Measurements from ENCODE around the gene C22orf15. TPM values are rescaled to one million over a fixed set of nuclear protein-coding genes. Genes with fewer than 3 reads are reported as not detected.

Gene C22orf15
- total RNA-seq, 1 donor from 2014 or later: not detected

DNA sequence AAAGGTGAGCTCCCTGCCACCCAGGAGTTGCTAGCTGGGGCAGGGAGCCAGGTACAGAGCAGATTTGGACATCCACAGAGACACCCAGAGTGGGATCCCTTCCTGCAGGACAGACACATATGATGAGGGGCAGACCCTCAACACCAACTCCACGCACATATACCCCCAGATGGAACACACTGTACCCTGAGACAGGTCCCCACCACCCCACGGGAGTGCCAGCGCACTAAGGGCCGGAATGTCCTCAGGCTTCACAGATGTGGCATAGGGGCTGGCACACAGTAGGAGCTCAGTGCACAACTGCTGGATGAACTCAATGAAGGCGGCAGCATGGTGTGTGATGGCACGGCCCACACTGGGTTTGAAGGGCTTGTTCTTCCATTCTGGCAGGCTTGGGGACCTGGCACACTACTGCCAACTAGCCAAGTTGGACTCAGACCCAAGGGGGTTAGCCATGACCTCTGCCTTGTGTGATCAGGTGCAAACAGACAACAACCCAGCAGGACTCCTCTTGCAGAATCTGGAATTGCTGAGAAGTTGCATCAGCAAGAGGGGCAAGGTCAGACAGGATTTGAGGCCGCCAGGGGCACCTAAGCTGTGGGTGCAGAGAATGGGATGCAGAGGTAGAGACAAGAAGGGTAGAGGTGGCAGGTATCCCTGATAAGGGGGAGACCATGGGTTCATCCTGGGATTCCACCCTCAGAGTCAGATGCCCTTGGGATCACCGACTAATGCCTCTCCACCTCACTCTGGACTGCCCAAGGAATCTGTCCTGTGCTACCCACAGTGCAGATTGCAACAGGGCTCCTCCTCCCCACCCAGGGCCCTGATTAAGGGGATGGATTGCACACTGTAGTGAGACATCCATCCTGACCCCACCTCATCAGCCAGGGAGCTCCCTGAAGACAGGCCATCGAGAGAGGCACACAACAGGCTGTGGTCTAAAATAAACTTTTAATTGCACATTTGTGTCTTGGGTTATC lies 2.4 kb downstream of the C22orf15 start:
- no peak overlapping the region for H3K27ac ChIP-seq
- DNase-seq (ENCODE audit: low spot score in 2 of 2): no peak
- TF ChIP-seq, protein P1, sequence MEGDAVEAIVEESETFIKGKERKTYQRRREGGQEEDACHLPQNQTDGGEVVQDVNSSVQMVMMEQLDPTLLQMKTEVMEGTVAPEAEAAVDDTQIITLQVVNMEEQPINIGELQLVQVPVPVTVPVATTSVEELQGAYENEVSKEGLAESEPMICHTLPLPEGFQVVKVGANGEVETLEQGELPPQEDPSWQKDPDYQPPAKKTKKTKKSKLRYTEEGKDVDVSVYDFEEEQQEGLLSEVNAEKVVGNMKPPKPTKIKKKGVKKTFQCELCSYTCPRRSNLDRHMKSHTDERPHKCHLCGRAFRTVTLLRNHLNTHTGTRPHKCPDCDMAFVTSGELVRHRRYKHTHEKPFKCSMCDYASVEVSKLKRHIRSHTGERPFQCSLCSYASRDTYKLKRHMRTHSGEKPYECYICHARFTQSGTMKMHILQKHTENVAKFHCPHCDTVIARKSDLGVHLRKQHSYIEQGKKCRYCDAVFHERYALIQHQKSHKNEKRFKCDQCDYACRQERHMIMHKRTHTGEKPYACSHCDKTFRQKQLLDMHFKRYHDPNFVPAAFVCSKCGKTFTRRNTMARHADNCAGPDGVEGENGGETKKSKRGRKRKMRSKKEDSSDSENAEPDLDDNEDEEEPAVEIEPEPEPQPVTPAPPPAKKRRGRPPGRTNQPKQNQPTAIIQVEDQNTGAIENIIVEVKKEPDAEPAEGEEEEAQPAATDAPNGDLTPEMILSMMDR (IDR thresholded peaks at IDR 0.05): no peak
- H3K4me1 ChIP-seq: peaks cover 9 to 22% of the 10 kb centered on the region in 2 donors
- H3K9me3 ChIP-seq: no peaks in the 10 kb centered on the region
- H3K36me3 ChIP-seq: no peaks in the 10 kb centered on the region
- intact Hi-C loops (cut with DNase I): no loop called here
- H3K4me3 ChIP-seq: no peak overlapping the region
- H3K27me3 ChIP-seq: no peaks in the 10 kb centered on the region

DNA sequence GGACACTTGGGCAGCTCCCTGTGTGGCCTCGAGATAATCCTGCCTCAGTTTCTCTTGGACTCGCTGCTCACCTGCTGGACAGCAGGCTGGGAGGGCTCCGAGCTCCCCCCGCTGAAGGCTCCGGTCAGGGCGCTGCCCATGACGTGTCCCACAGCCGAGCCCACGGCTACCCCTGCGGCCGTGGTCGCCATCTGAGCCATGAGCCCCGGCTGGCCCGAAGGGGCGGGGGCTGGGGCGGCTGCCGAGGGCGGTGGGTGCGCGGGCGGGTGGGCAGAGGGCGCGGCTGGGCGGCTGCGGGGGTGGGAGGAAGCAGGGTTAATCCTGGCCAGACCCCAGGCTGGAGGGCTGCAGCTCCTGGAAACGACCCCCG lies 4.5 kb downstream of the C22orf15 start:
- H3K9me3 ChIP-seq: no peaks in the 10 kb centered on the region
- peak overlapping the region; percentile 71 to 74 for H3K27ac ChIP-seq
- no peak for DNase-seq (ENCODE audit: low spot score in 2 of 2)
- TF ChIP-seq, protein P1 (IDR thresholded peaks at IDR 0.05): no peak
- intact Hi-C loops (cut with DNase I): loop anchor here (1.0 kb wide), 1 partner anchor 16 kb away; the partner anchor contains the start of gene ZNF70
- H3K27me3 ChIP-seq: no peaks in the 10 kb centered on the region
- H3K36me3 ChIP-seq: no peaks in the 10 kb centered on the region
- H3K4me3 ChIP-seq: peak overlapping the region; percentile 70 to 75
- peaks cover 9 to 23% of the 10 kb centered on the region in 2 donors for H3K4me1 ChIP-seq

DNA sequence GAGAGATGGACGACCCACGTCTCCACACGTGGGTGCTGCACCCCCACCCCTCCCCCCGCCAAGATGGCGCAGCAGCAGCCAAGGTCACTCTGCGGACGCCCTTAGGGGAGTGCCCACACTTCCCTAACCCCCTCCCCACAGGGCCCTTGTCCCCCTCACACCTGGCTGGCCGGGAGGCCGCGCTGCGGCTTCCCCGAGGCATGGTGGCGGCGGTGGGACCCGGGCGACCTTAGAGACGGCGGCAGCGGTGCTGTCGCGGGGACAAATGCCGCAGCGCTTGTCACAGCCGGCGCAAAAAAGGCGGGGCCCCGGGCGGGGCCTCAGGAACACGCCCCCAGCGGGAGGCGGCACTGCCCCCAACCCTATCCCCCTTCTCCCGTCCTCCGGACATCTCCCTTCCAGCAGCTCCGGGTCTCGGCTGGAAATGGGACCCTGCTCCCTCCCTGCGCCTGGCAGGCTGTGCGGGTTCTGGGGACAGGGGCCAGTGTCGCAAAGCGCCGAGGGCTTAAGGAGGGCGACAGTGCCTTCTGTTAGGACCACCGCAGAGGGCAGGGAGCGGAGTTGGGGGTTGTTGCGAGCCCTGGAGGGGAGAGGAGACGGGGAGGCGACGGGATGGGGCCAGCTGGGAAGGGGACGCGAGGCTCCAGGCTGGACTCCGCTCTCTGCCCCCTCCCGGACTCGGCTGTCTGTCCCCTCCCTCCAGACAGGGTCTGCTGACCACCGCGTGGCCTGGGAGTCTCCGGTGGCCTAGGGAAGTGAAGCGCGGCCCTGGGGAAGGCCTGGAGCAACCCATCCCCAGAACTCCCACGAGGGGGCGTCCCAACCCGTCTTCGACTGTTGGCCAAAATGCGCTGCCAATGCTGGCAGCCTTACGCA lies 5.1 kb downstream of the C22orf15 start, which contains the start of gene CHCHD10:
TSS of gene CHCHD10 (minus strand) at position 300 of the 876 bp plus-strand sequence. CDS start at position 202, 98 bp downstream.
- intact Hi-C loops (cut with DNase I): loop anchor here (1.0 to 2.0 kb wide), 2 partner anchors 17 to 71 kb away; partner anchors contain the start of genes DERL3 and ZNF70
- H3K36me3 ChIP-seq: no peaks in the 10 kb centered on the region
- peak within 1 kb of the TSS; percentile 70 to 75 for H3K4me3 ChIP-seq
- DNase-seq (ENCODE audit: low spot score in 2 of 2): peak; percentile 35 to 89
- peak within 1 kb of the TSS; percentile 71 to 74 for H3K27ac ChIP-seq
- H3K27me3 ChIP-seq: no peaks in the 10 kb centered on the region
- H3K4me1 ChIP-seq: peaks cover 7 to 26% of the 10 kb centered on the region in 2 donors
- TF ChIP-seq, protein P1 (IDR thresholded peaks at IDR 0.05): peak; percentile 77 to 84 (median 82)
- no peaks in the 10 kb centered on the region for H3K9me3 ChIP-seq

GRCh38 chr22:23769321-23769965 lies 6.7 kb downstream of the C22orf15 start:
- no peaks in the 10 kb centered on the region for H3K9me3 ChIP-seq
- H3K27ac ChIP-seq: no peak overlapping the region
- no peaks in the 10 kb centered on the region for H3K36me3 ChIP-seq
- intact Hi-C loops (cut with DNase I): loop anchor here (2.0 kb wide), 1 partner anchor 69 kb away; the partner anchor contains the start of gene DERL3
- peaks cover 0 to 20% of the 10 kb centered on the region in 2 donors for H3K4me1 ChIP-seq
- H3K4me3 ChIP-seq: no peak overlapping the region
- no peak for DNase-seq (ENCODE audit: low spot score in 2 of 2)
- H3K27me3 ChIP-seq: no peaks in the 10 kb centered on the region
- TF ChIP-seq, protein P1 (IDR thresholded peaks at IDR 0.05): no peak

GRCh38 chr22:23772315-23772648 lies 9.5 kb downstream of the C22orf15 start:
- H3K27ac ChIP-seq: no peak overlapping the region
- peak overlapping the region; percentile 59 to 69 for H3K4me3 ChIP-seq
- no peaks in the 10 kb centered on the region for H3K27me3 ChIP-seq
- no peak for DNase-seq (ENCODE audit: low spot score in 2 of 2)
- H3K36me3 ChIP-seq: no peaks in the 10 kb centered on the region
- intact Hi-C loops (cut with DNase I): loop anchor here (2.0 kb wide), 1 partner anchor 17 kb away; no protein-coding TSS in a partner anchor
- TF ChIP-seq, protein P1 (IDR thresholded peaks at IDR 0.05): no peak
- H3K9me3 ChIP-seq: no peaks in the 10 kb centered on the region
- H3K4me1 ChIP-seq: peaks cover 0 to 17% of the 10 kb centered on the region in 2 donors

Data from ascending aorta (tissue), 2 donors.